HG03558 (cell line): ENCODE results near the gene ASCC3.
"Not testable (repeated sequence)": the region's sequence is repeated elsewhere in the genome, so short reads cannot be mapped to it uniquely, and the experiment has no call there.

Source experiments
- ATAC-seq: cut with Tn5 transposase; IDR thresholded peaks from one replicate; pipeline ENCODE4 v1.9.1; 2021; ENCODE audit warnings: moderate number of reproducible peaks; ENCODE audit not compliant: unreplicated experiment; ENCODE audit errors: extremely low read depth

The ASCC3 gene

GRCh38 chr6:100886076-100886475 lies 4.9 kb upstream of the ASCC3 start:
- no peak for ATAC-seq

- no peak for ATAC-seq
Measured at GRCh38 chr6:100883347-100883746, 2.2 kb upstream of the ASCC3 start.

- no peak for ATAC-seq
Measured at GRCh38 chr6:100881707-100882040, 545 bp upstream of the ASCC3 start.

- no peak for ATAC-seq
Measured at GRCh38 chr6:100880149-100880852, 828 bp downstream of the ASCC3 start.

GRCh38 chr6:100879317-100879716 lies 1.8 kb downstream of the ASCC3 start:
- ATAC-seq = no peak

GRCh38 chr6:100877851-100878250 lies 3.3 kb downstream of the ASCC3 start:
- ATAC-seq = no peak

- ATAC-seq = no peak
Measured at GRCh38 chr6:100876251-100876650, 4.9 kb downstream of the ASCC3 start.

GRCh38 chr6:100865525-100865924 lies 15.6 kb downstream of the ASCC3 start:
- no peak for ATAC-seq

GRCh38 chr6:100862063-100862462 lies 19.1 kb downstream of the ASCC3 start:
- no peak for ATAC-seq

- ATAC-seq = no peak
Measured at GRCh38 chr6:100856146-100856545, 25.0 kb downstream of the ASCC3 start.

- ATAC-seq = no peak
Measured at GRCh38 chr6:100851819-100852218, 29.3 kb downstream of the ASCC3 start.

- no peak for ATAC-seq
Measured at GRCh38 chr6:100850174-100850573, 31.0 kb downstream of the ASCC3 start.

GRCh38 chr6:100846276-100846675 lies 34.9 kb downstream of the ASCC3 start:
- peak; percentile 51 for ATAC-seq

GRCh38 chr6:100845676-100846075 lies 35.5 kb downstream of the ASCC3 start:
- ATAC-seq = no peak

GRCh38 chr6:100839419-100839818 lies 41.7 kb downstream of the ASCC3 start:
- no peak for ATAC-seq

GRCh38 chr6:100838011-100838410 lies 43.1 kb downstream of the ASCC3 start:
- ATAC-seq = no peak

- no peak for ATAC-seq
Measured at GRCh38 chr6:100833972-100834574, 47.1 kb downstream of the ASCC3 start.

GRCh38 chr6:100829077-100829595 lies 52.0 kb downstream of the ASCC3 start:
- ATAC-seq = not testable (repeated sequence)

GRCh38 chr6:100823041-100823440 lies 58.1 kb downstream of the ASCC3 start:
- ATAC-seq = no peak

- ATAC-seq = no peak
Measured at GRCh38 chr6:100818066-100818465, 63.1 kb downstream of the ASCC3 start.

GRCh38 chr6:100810015-100810414 lies 71.1 kb downstream of the ASCC3 start:
- ATAC-seq = no peak

GRCh38 chr6:100809346-100809745 lies 71.8 kb downstream of the ASCC3 start:
- ATAC-seq = no peak
